K562 (cell line): Measurements from ENCODE around the gene DYNC2I2. TPM values are rescaled to one million over a fixed set of nuclear protein-coding genes. Genes with fewer than 3 reads are reported as not detected.

Experiments used
- ATAC-seq: fragments of 200-7000 bp; cut with Tn5 transposase; 3 replicates; pipeline ENCODE4 v1.9.1; 2020; ENCODE audit warnings: moderate library complexity
- BruUV-seq: library from RNA; stranded (reverse); fragments of 400-500 nt; replicated peaks from 2 replicates; lab custom pipeline; 2021; lab: Mats Ljungman, UMichigan
- CTCF ChIA-PET: fragments of 300-600 bp; formaldehyde crosslinking; extraction: SDS; loops from one replicate; lab custom pipeline; 2021; ENCODE audit warnings: low intra/inter-chr PET ratio; lab: Yijun Ruan, JAX
- POLR2A ChIA-PET: fragments of 300-600, 350-650 bp; sonication (Branson Sonifier 250); formaldehyde crosslinking; extraction: SDS; loops from one replicate; lab custom pipeline; 2021; ENCODE audit warnings: antibody characterized with exemption, inconsistent platforms; lab: Yijun Ruan, JAX
- DNase-seq, 4 experiments: peaks; one replicate each; pipeline versions ENCODE4 v3.0.0 to v3.0.0-alpha.2; 2011 to 2018; ENCODE audit warnings: low spot score in 3 of 4, mixed read lengths in 3 of 4; ENCODE audit errors: extremely low read depth in 1 of 4
- FAIRE-seq: peaks from 2 replicates; lab custom pipeline; 2011; peaks lifted over from hg19 to GRCh38; lab: Jason Lieb, UNC
- H2AFZ ChIP-seq: 2 replicates; pipeline ENCODE4 v1.6.0; 2011; ENCODE audit warnings: low read depth, low read length, control low read depth, inconsistent platforms
- H3K27ac ChIP-seq: fragments of 200-600 bp; 3 replicates; pipeline ENCODE4 v1.8.0; 2011; ENCODE audit warnings: low read depth, mild to moderate bottlenecking, control low read depth, inconsistent platforms, low read length, moderate library complexity, mixed read lengths; ENCODE audit errors: extremely low read depth
- H3K27me3 ChIP-seq, 2 experiments: fragments of 300-600 bp in 1 of 2; 2 replicates in 1 of 2; 3 replicates in 1 of 2; pipeline versions ENCODE4 v1.6.0 to v1.8.0; 2011; ENCODE audit warnings: inconsistent platforms in 2 of 2, low read length in 2 of 2, mild to moderate bottlenecking in 1 of 2, mixed read lengths in 1 of 2, moderate library complexity in 1 of 2; ENCODE audit not compliant: control insufficient read depth in 2 of 2, insufficient read depth in 2 of 2
- H3K36me3 ChIP-seq: fragments of 300-600 bp; 3 replicates; pipeline ENCODE4 v1.8.0; 2011; ENCODE audit warnings: mild to moderate bottlenecking, low read length, inconsistent platforms; ENCODE audit not compliant: control insufficient read depth, insufficient read depth
- H3K4me1 ChIP-seq, 2 experiments: fragments of 200-600 bp in 1 of 2; replicated peaks in 1 of 2; 2 replicates in 1 of 2; 3 replicates in 1 of 2; pipeline versions ENCODE4 v1.5.1 to v1.8.0; 2011; ENCODE audit warnings: inconsistent platforms in 2 of 2, low read length in 2 of 2, mild to moderate bottlenecking in 1 of 2, mixed read lengths in 1 of 2, moderate library complexity in 1 of 2; ENCODE audit not compliant: control insufficient read depth in 2 of 2, insufficient read depth in 2 of 2
- H3K4me2 ChIP-seq: 2 replicates; pipeline ENCODE4 v1.6.1; 2011; ENCODE audit warnings: low read length, control low read depth, inconsistent platforms, mixed read lengths; ENCODE audit not compliant: insufficient read depth
- H3K4me3 ChIP-seq: fragments of 200-600 bp; sonication (generic), shearing (Covaris generic); 2 replicates; pipeline ENCODE4 v1.5.1; 2016; ENCODE audit warnings: control low read depth, inconsistent platforms
- H3K79me2 ChIP-seq: fragments of 200-600 bp; 3 replicates; pipeline ENCODE4 v1.8.0; 2011; ENCODE audit warnings: low read length, inconsistent platforms; ENCODE audit not compliant: control insufficient read depth, insufficient read depth
- H3K9ac ChIP-seq, 2 experiments: 2 replicates each; pipeline versions ENCODE4 v1.6.0 to v1.6.1; 2011; ENCODE audit warnings: low read depth in 2 of 2, low read length in 2 of 2, control low read depth in 1 of 2, inconsistent platforms in 1 of 2, mild to moderate bottlenecking in 1 of 2, mixed read lengths in 1 of 2; ENCODE audit not compliant: insufficient read depth in 1 of 2
- H3K9me1 ChIP-seq: one replicate; pipeline ENCODE4 v1.6.0; 2011; ENCODE audit warnings: inconsistent platforms, mild to moderate bottlenecking, low read length, moderate library complexity; ENCODE audit not compliant: control insufficient read depth, insufficient read depth
- H3K9me3 ChIP-seq: replicated peaks from 2 replicates; pipeline ENCODE4 v1.5.1; 2011; ENCODE audit warnings: low read depth, low read length, inconsistent platforms; ENCODE audit not compliant: control insufficient read depth, insufficient read depth
- H4K20me1 ChIP-seq: replicated peaks from 2 replicates; pipeline ENCODE4 v1.6.1; 2011; ENCODE audit warnings: low read length, inconsistent platforms, mixed read lengths; ENCODE audit not compliant: control insufficient read depth, insufficient read depth
- ARHGAP35 ChIP-seq: fragments of 450-650 bp; IDR thresholded peaks from 2 replicates; pipeline ENCODE4 v1.6.1; 2018; ENCODE audit not compliant: partially characterized antibody
- HNRNPUL1 ChIP-seq: fragments of 200-400 bp; formaldehyde crosslinking; IDR thresholded peaks from 2 replicates; pipeline ENCODE4 v1.6.1; 2017; ENCODE audit warnings: low read length
- POLR2H ChIP-seq: IDR thresholded peaks from 2 replicates; pipeline ENCODE4 v1.6.1; 2016; ENCODE audit warnings: missing genetic modification characterization, low read depth, mild to moderate bottlenecking, control low read depth, missing compliant biosample characterization, moderate library complexity
- TCF7 ChIP-seq: sonication (generic); IDR thresholded peaks from 2 replicates; pipeline ENCODE4 v1.6.1; 2016; ENCODE audit warnings: antibody characterized with exemption, borderline replicate concordance
- ZFP36 ChIP-seq: fragments of 150-350 bp; IDR thresholded peaks from 2 replicates; pipeline ENCODE4 v1.6.1; 2018; ENCODE audit warnings: low read length, low read depth; ENCODE audit not compliant: partially characterized antibody
- ZNF184 ChIP-seq: sonication (generic); formaldehyde crosslinking; IDR thresholded peaks from 2 replicates; pipeline ENCODE4 v1.5.0; 2020; ENCODE audit warnings: missing genetic modification reagents
- WGBS: fragments of 100-300 bp; shearing (Covaris generic); methylation state at CpG from one replicate; pipeline ENCODE4 v1.1.6; 2016; ENCODE audit warnings: low coverage, mixed read lengths; ENCODE audit not compliant: insufficient coverage; ENCODE audit errors: missing lambda C conversion rate; 5-methylcytosine and 5-hydroxymethylcytosine counted together
- in situ Hi-C: fragments of 300-500 bp; cut with MboI; formaldehyde crosslinking; loops from 4 replicates; pipeline ENCODE4 v1.15.0; 2018; ENCODE audit warnings: inconsistent platforms, mixed read lengths
- intact Hi-C: fragments of 100-400 bp; cut with micrococcal nuclease; formaldehyde crosslinking; loops from 2 replicates; pipeline ENCODE4 v1.14.2; 2022
- polyA plus RNA-seq, 8 experiments: library from polyadenylated mRNA; depleted of rRNA in 4 of 8; stranded (reverse) in 5 of 8; unstranded in 3 of 8; fragments of >200 nt; fragmentation: Nextera tagmentation in 2 of 8; fragmentation: Illumina TruSeq in 1 of 8; extraction: Ambion mirVana in 2 of 8; extraction: Trizol in 1 of 8; gene quantifications; 2 replicates each; pipeline versions ENCODE4 v1.2.1 to v1.2.3, GENCODE V29; 2011 to 2014; ENCODE audit warnings: inconsistent platforms in 1 of 8, missing spikeins in 1 of 8
- total RNA-seq, 7 experiments: library from RNA; depleted of rRNA in 6 of 7; stranded (reverse); fragments of >200 nt in 6 of 7; fragmentation: Illumina TruSeq in 2 of 7; extraction: Trizol in 2 of 7; gene quantifications; 2 replicates each; pipeline versions ENCODE4 v1.2.1 to v1.2.3, GENCODE V29; 2011 to 2021; ENCODE audit warnings: low replicate concordance in 1 of 7
- TF ChIP-seq, protein P1 (sequence below): sonication (generic); formaldehyde crosslinking; IDR thresholded peaks from 2 replicates; pipeline ENCODE4 v1.8.1; 2023; ENCODE audit warnings: mild to moderate bottlenecking, missing genetic modification reagents

The DYNC2I2 gene
- total and polyA plus RNA-seq, 9 of the 15 experiments (the other 6 are each of a cell fraction or from before 2014, with no cell fraction given): 1.5 to 249 (median 70.0) TPM

GRCh38 chr9:128627127-128627715 lies 29.4 kb downstream of the DYNC2I2 start (continued):
- no peak for TF ChIP-seq ZFP36
- TF ChIP-seq ZNF184 (CRISPR knock-in tag): no peak
- no peak for TF ChIP-seq POLR2H (tag)
- TF ChIP-seq, all 486 proteins: peak for 3

DNA sequence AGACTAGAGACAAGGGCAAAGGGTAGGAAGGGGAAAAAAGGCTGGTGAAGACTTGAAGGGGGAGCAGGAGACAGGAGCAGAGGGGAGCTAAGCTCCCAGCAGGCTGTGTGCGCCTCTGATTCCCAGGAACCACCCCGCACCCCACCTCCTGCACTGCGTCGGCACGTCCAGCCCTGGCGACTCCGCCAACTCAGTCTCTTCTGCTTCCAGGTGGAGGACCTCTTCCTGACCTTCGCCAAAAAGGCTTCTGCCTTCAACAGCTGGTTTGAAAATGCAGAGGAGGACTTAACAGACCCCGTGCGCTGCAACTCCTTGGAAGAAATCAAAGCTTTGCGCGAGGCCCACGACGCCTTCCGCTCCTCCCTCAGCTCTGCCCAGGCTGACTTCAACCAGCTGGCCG lies 30.5 kb downstream of the DYNC2I2 start:
- no peaks in the 10 kb centered on the region for H3K79me2 ChIP-seq
- H3K9ac ChIP-seq: 0 out of 4 replicates have a peak overlapping the region, but pooled peaks of 1 of the 2 experiments have one; percentile 35
- no peak overlapping the region for H2AFZ ChIP-seq
- no peaks in the 10 kb centered on the region for H3K9me1 ChIP-seq
- ChIA-PET POLR2A (interaction anchor here (0.6 to 1.8 kb wide), 4 partner anchors 12 to 628 kb away, joined by 3 to 4 read pairs (median 4); no protein-coding TSS in a partner anchor), CTCF (no interaction called here)
- no peak for TF ChIP-seq TCF7
- TF ChIP-seq ARHGAP35: no peak
- TF ChIP-seq HNRNPUL1: no peak
- TF ChIP-seq, protein P1, sequence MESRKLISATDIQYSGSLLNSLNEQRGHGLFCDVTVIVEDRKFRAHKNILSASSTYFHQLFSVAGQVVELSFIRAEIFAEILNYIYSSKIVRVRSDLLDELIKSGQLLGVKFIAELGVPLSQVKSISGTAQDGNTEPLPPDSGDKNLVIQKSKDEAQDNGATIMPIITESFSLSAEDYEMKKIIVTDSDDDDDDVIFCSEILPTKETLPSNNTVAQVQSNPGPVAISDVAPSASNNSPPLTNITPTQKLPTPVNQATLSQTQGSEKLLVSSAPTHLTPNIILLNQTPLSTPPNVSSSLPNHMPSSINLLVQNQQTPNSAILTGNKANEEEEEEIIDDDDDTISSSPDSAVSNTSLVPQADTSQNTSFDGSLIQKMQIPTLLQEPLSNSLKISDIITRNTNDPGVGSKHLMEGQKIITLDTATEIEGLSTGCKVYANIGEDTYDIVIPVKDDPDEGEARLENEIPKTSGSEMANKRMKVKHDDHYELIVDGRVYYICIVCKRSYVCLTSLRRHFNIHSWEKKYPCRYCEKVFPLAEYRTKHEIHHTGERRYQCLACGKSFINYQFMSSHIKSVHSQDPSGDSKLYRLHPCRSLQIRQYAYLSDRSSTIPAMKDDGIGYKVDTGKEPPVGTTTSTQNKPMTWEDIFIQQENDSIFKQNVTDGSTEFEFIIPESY (CRISPR knock-in tag): 0 out of 2 replicates have a peak, but pooled peaks have one; percentile 39
- H4K20me1 ChIP-seq: no peaks in the 10 kb centered on the region; the same call in 1 of the 2 replicates
- no peak for ATAC-seq
- 72% methylated on average over 15 of the region's 16 CpGs for WGBS
- FAIRE-seq: no peak
- H3K4me1 ChIP-seq: peaks cover 4 to 34% of the 10 kb centered on the region in 2 experiments; a peak in 4 of 5 replicates
- in situ Hi-C loops (no loop called here), intact Hi-C loops (no loop called here)
- no peak overlapping the region for H3K4me3 ChIP-seq
- H3K9me3 ChIP-seq: no peaks in the 10 kb centered on the region
- DNase-seq: no peak
- H3K36me3 ChIP-seq: no peaks in the 10 kb centered on the region
- no peak overlapping the region for H3K4me2 ChIP-seq
- BruUV-seq: no TSS peak
- no peaks in the 10 kb centered on the region for H3K27me3 ChIP-seq
- H3K27ac ChIP-seq: no peak overlapping the region
